A549 (cell line): ENCODE measurements around the gene OR10G3. TPM values are rescaled to one million over a fixed set of nuclear protein-coding genes. Genes with fewer than 3 reads are reported as not detected.

ENCODE experiments used
- ATAC-seq, 2 experiments: fragments of 200-7000 bp in 1 of 2; fragments of >200 bp in 1 of 2; cut with Nextera tagmentation in 1 of 2; cut with Tn5 transposase in 1 of 2; 3 replicates each; pipeline versions ENCODE4 v1.8.0 to v1.9.1; 2018 to 2020; ENCODE audit warnings: mild to moderate bottlenecking in 1 of 2, moderate library complexity in 1 of 2
- CTCF ChIA-PET: fragments of 300-600 bp; sonication (Branson Sonifier 250); formaldehyde crosslinking; extraction: SDS; loops from one replicate; lab custom pipeline; 2021; ENCODE audit warnings: antibody characterized with exemption, inconsistent platforms; lab: Yijun Ruan, JAX
- POLR2A ChIA-PET: fragments of 350-600 bp; formaldehyde crosslinking; extraction: SDS; loops from one replicate; lab custom pipeline; 2021; ENCODE audit warnings: antibody characterized with exemption, inconsistent platforms; lab: Yijun Ruan, JAX
- DNase-seq, 2 experiments: peaks; one replicate each; pipeline versions ENCODE4 v3.0.0 to v3.0.0-alpha.2; 2011 to 2016; ENCODE audit warnings: low read depth in 1 of 2, low spot score in 1 of 2
- FAIRE-seq: peaks from 2 replicates; lab custom pipeline; 2011; peaks lifted over from hg19 to GRCh38; lab: Jason Lieb, UNC
- H3K27ac ChIP-seq, 2 experiments: fragments of >200 bp; sonication (Bioruptor Twin); formaldehyde crosslinking; 3 replicates each; pipeline ENCODE4 v1.5.1; 2016 to 2017
- H3K4me1 ChIP-seq: fragments of >200 bp; sonication (Bioruptor Twin); formaldehyde crosslinking; 3 replicates; pipeline ENCODE4 v1.6.1; 2016
- H3K4me2 ChIP-seq: fragments of >200 bp; sonication (Bioruptor Twin); formaldehyde crosslinking; 3 replicates; pipeline ENCODE4 v1.6.1; 2016
- H3K4me3 ChIP-seq: fragments of >200 bp; sonication (Bioruptor Twin); formaldehyde crosslinking; 3 replicates; pipeline ENCODE4 v1.5.1; 2016
- H3K9me3 ChIP-seq: fragments of >200 bp; sonication (Bioruptor Twin); formaldehyde crosslinking; 3 replicates; pipeline ENCODE4 v1.6.1; 2016
- EHF ChIP-seq: fragments of 250-450 bp; sonication (Bioruptor Pico); IDR thresholded peaks from 2 replicates; pipeline ENCODE4 v1.5.0; 2020; ENCODE audit warnings: mild to moderate bottlenecking
- EHMT2 ChIP-seq: fragments of 200-600 bp; sonication (generic); IDR thresholded peaks from 2 replicates; pipeline ENCODE4 v1.6.1; 2016; ENCODE audit warnings: antibody characterized with exemption, low read depth, mild to moderate bottlenecking, moderate library complexity
- ESRRA ChIP-seq: fragments of 150-350 bp; IDR thresholded peaks from 2 replicates; pipeline ENCODE4 v1.6.1; 2014; ENCODE audit warnings: mild to moderate bottlenecking, low read length, borderline replicate concordance
- FOXS1 ChIP-seq: fragments of 250-450 bp; sonication (Bioruptor Pico); IDR thresholded peaks from 2 replicates; pipeline ENCODE4 v1.5.0; 2020; ENCODE audit warnings: mild to moderate bottlenecking, moderate library complexity
- GATA3 ChIP-seq: IDR thresholded peaks from 2 replicates; pipeline ENCODE4 v1.6.1; 2012; ENCODE audit warnings: borderline replicate concordance
- HDAC2 ChIP-seq: fragments of 200-600 bp; sonication (generic); IDR thresholded peaks from 2 replicates; pipeline ENCODE4 v1.6.1; 2016
- HEYL ChIP-seq: fragments of 250-450 bp; sonication (Bioruptor Pico); IDR thresholded peaks from 2 replicates; pipeline ENCODE4 v1.8.0; 2021; ENCODE audit warnings: mild to moderate bottlenecking, moderate library complexity
- HOXA7 ChIP-seq: fragments of 250-450 bp; sonication (Bioruptor Pico); IDR thresholded peaks from 2 replicates; pipeline ENCODE4 v1.5.0; 2020; ENCODE audit warnings: mild to moderate bottlenecking, moderate library complexity
- HOXB5 ChIP-seq: fragments of 250-450 bp; sonication (Bioruptor Pico); IDR thresholded peaks from 2 replicates; pipeline ENCODE4 v1.5.0; 2020; ENCODE audit warnings: mild to moderate bottlenecking, moderate library complexity
- JUN ChIP-seq, 2 experiments: fragments of >200 bp; sonication (Bioruptor Twin); formaldehyde crosslinking; IDR thresholded peaks; 2 replicates in 1 of 2; 3 replicates in 1 of 2; pipeline ENCODE4 v1.6.1; 2016 to 2017
- KDM5A ChIP-seq: fragments of 200-600 bp; sonication (generic); IDR thresholded peaks from 2 replicates; pipeline ENCODE4 v1.6.1; 2016; ENCODE audit warnings: antibody characterized with exemption, mild to moderate bottlenecking
- MAFK ChIP-seq: fragments of 450-650 bp; IDR thresholded peaks from 2 replicates; pipeline ENCODE4 v1.6.1; 2014; ENCODE audit not compliant: partially characterized antibody
- NR3C1 ChIP-seq: fragments of >200 bp; sonication (Bioruptor Twin); formaldehyde crosslinking; IDR thresholded peaks from 3 replicates; pipeline ENCODE4 v1.6.1; 2017
- PHF8 ChIP-seq: fragments of 200-600 bp; sonication (generic); IDR thresholded peaks from 2 replicates; pipeline ENCODE4 v1.6.1; 2016; ENCODE audit warnings: low read depth, mild to moderate bottlenecking, antibody characterized with exemption, moderate library complexity, borderline replicate concordance
- POLR2A ChIP-seq: IDR thresholded peaks from 2 replicates; pipeline ENCODE4 v1.6.1; 2012; ENCODE audit warnings: mild to moderate bottlenecking, low read length
- POLR2AphosphoS2 ChIP-seq: conservative IDR thresholded peaks from 2 replicates; pipeline ENCODE4 v1.6.1; 2012; ENCODE audit warnings: low read length, improper control_type of control experiment, inconsistent platforms
- RAD21 ChIP-seq, 2 experiments: fragments of >200 bp in 1 of 2; sonication (Bioruptor Twin) in 1 of 2; formaldehyde crosslinking in 1 of 2; IDR thresholded peaks in 1 of 2; conservative IDR thresholded peaks in 1 of 2; 2 replicates in 1 of 2; 3 replicates in 1 of 2; pipeline ENCODE4 v1.6.1; 2012 to 2018; ENCODE audit warnings: inconsistent platforms in 1 of 2
- RCOR1 ChIP-seq: fragments of 150-350 bp; IDR thresholded peaks from 2 replicates; pipeline ENCODE4 v1.6.1; 2014; ENCODE audit warnings: antibody characterized with exemption, low read length, low read depth
- SMC3 ChIP-seq: fragments of >200 bp; sonication (Bioruptor Twin); formaldehyde crosslinking; IDR thresholded peaks from 3 replicates; pipeline ENCODE4 v1.6.1; 2018; ENCODE audit warnings: inconsistent platforms
- SREBF2 ChIP-seq: fragments of 450-650 bp; IDR thresholded peaks from 2 replicates; pipeline ENCODE4 v1.6.1; 2014; ENCODE audit warnings: mild to moderate bottlenecking, moderate library complexity
- TFCP2L1 ChIP-seq: fragments of 250-450 bp; sonication (Bioruptor Pico); IDR thresholded peaks from 2 replicates; pipeline ENCODE4 v1.5.0; 2021; ENCODE audit warnings: mild to moderate bottlenecking
- TP53 ChIP-seq: fragments of 250-450 bp; sonication (Bioruptor Pico); IDR thresholded peaks from 2 replicates; pipeline ENCODE4 v1.5.0; 2021; ENCODE audit warnings: mild to moderate bottlenecking, moderate library complexity
- ZC3H11A ChIP-seq: fragments of 450-650 bp; IDR thresholded peaks from 2 replicates; pipeline ENCODE4 v1.6.1; 2014; ENCODE audit warnings: antibody characterized with exemption, mild to moderate bottlenecking
- ZFP36 ChIP-seq: fragments of 450-650 bp; IDR thresholded peaks from 2 replicates; pipeline ENCODE4 v1.6.1; 2014; ENCODE audit warnings: borderline replicate concordance; ENCODE audit not compliant: partially characterized antibody
- WGBS: methylation state at CpG from one replicate; pipeline ENCODE4 v1.1.6; 2017; ENCODE audit errors: missing lambda C conversion rate; 5-methylcytosine and 5-hydroxymethylcytosine counted together
- polyA plus RNA-seq, 4 experiments: library from polyadenylated mRNA; depleted of rRNA in 3 of 4; stranded (reverse); fragments of >200 nt; fragmentation: RNase III in 1 of 4; extraction: RNeasy Plus Mini Kit Qiagen cat#74134 plus additional on column Dnase treatment in 1 of 4; gene quantifications; 2 replicates in 3 of 4; 3 replicates in 1 of 4; pipeline ENCODE4 v1.2.3, GENCODE V29; 2011 to 2017
- TF ChIP-seq, protein P1 (sequence below): IDR thresholded peaks from 2 replicates; pipeline ENCODE4 v1.6.1; 2012; ENCODE audit warnings: low read depth, borderline replicate concordance
- TF ChIP-seq, protein P2 (sequence below): fragments of >200 bp; sonication (Bioruptor Twin); formaldehyde crosslinking; IDR thresholded peaks from 3 replicates; pipeline ENCODE4 v1.5.1; 2016
- TF ChIP-seq, protein P3 (sequence below): fragments of 150-350 bp; IDR thresholded peaks from 2 replicates; pipeline ENCODE4 v1.6.1; 2014; ENCODE audit warnings: low read depth, mild to moderate bottlenecking, low read length
- TF ChIP-seq, protein P4 (sequence below): fragments of 250-450 bp; sonication (Bioruptor Pico); IDR thresholded peaks from 2 replicates; pipeline ENCODE4 v1.5.0; 2020; ENCODE audit warnings: low read depth, mild to moderate bottlenecking, moderate library complexity

Gene OR10G3
- polyA plus RNA-seq, 2 of the 4 experiments (the other 2 are of a cell fraction), result not detected

DNA sequence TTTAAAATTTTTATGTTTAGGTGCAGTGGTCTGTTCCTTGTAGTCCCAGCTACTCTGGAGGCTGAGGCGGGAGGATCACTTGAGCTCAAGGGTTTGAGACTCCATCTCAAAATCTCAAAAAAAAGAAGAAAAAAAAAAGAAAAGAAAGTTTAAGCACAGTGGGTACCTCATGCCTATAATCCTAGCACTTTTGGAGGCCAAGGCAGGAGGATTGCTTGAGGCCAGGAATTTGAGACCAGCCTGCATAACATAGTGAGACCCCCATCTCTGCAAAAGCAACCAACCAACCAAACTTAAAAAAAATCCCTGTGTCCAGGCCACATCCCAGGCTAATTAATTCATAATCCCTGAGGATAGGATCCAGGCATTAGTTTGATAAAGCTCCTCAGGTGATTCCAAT, 50.4 kb downstream of the OR10G3 start:
- H3K4me2 ChIP-seq, result no peak overlapping the region
- H3K4me3 ChIP-seq, result no peak overlapping the region
- ChIA-PET POLR2A (interaction anchor here (1.3 kb wide), 1 partner anchor 19 kb away, joined by 3 read pairs; the partner anchor contains the start of gene METTL3), CTCF (interaction anchor here (2.4 kb wide), 1 partner anchor 29 kb away, joined by 10 read pairs; no protein-coding TSS in a partner anchor)
- TF ChIP-seq HOXB5 (CRISPR knock-in tag) (no peak), NR3C1 (no peak), HOXA7 (CRISPR knock-in tag) (no peak), MAFK (no peak), POLR2A (no peak), EHMT2 (no peak), RCOR1 (no peak), SREBF2 (no peak), EHF (CRISPR knock-in tag) (no peak), RAD21 (conservative IDR thresholded peaks at IDR 0.05 in 1 of 2, IDR thresholded peaks at IDR 0.05 in 1 of 2) (no peak), JUN (IDR thresholded peaks at IDR 0.05) (no peak), FOXS1 (CRISPR knock-in tag) (no peak), GATA3 (no peak), ZFP36 (no peak), POLR2AphosphoS2 (no peak)
- TF ChIP-seq, protein P1, sequence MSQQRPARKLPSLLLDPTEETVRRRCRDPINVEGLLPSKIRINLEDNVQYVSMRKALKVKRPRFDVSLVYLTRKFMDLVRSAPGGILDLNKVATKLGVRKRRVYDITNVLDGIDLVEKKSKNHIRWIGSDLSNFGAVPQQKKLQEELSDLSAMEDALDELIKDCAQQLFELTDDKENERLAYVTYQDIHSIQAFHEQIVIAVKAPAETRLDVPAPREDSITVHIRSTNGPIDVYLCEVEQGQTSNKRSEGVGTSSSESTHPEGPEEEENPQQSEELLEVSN, result no peak
- TF ChIP-seq, protein P2, sequence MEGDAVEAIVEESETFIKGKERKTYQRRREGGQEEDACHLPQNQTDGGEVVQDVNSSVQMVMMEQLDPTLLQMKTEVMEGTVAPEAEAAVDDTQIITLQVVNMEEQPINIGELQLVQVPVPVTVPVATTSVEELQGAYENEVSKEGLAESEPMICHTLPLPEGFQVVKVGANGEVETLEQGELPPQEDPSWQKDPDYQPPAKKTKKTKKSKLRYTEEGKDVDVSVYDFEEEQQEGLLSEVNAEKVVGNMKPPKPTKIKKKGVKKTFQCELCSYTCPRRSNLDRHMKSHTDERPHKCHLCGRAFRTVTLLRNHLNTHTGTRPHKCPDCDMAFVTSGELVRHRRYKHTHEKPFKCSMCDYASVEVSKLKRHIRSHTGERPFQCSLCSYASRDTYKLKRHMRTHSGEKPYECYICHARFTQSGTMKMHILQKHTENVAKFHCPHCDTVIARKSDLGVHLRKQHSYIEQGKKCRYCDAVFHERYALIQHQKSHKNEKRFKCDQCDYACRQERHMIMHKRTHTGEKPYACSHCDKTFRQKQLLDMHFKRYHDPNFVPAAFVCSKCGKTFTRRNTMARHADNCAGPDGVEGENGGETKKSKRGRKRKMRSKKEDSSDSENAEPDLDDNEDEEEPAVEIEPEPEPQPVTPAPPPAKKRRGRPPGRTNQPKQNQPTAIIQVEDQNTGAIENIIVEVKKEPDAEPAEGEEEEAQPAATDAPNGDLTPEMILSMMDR, result no peak
- TF ChIP-seq, protein P3, sequence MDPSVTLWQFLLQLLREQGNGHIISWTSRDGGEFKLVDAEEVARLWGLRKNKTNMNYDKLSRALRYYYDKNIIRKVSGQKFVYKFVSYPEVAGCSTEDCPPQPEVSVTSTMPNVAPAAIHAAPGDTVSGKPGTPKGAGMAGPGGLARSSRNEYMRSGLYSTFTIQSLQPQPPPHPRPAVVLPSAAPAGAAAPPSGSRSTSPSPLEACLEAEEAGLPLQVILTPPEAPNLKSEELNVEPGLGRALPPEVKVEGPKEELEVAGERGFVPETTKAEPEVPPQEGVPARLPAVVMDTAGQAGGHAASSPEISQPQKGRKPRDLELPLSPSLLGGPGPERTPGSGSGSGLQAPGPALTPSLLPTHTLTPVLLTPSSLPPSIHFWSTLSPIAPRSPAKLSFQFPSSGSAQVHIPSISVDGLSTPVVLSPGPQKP, result no peak
- TF ChIP-seq, protein P4, sequence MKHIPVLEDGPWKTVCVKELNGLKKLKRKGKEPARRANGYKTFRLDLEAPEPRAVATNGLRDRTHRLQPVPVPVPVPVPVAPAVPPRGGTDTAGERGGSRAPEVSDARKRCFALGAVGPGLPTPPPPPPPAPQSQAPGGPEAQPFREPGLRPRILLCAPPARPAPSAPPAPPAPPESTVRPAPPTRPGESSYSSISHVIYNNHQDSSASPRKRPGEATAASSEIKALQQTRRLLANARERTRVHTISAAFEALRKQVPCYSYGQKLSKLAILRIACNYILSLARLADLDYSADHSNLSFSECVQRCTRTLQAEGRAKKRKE (CRISPR knock-in tag), result no peak
- no peak for DNase-seq
- no peaks in the 10 kb centered on the region for H3K9me3 ChIP-seq
- no peak for ATAC-seq
- no peak overlapping the region for H3K27ac ChIP-seq
- 97% methylated on average over 1 of the region's 1 CpG for WGBS
- no peak for FAIRE-seq
- 0 out of 3 replicates have a peak, but pooled peaks cover 3% of the 10 kb centered on the region for H3K4me1 ChIP-seq

DNA sequence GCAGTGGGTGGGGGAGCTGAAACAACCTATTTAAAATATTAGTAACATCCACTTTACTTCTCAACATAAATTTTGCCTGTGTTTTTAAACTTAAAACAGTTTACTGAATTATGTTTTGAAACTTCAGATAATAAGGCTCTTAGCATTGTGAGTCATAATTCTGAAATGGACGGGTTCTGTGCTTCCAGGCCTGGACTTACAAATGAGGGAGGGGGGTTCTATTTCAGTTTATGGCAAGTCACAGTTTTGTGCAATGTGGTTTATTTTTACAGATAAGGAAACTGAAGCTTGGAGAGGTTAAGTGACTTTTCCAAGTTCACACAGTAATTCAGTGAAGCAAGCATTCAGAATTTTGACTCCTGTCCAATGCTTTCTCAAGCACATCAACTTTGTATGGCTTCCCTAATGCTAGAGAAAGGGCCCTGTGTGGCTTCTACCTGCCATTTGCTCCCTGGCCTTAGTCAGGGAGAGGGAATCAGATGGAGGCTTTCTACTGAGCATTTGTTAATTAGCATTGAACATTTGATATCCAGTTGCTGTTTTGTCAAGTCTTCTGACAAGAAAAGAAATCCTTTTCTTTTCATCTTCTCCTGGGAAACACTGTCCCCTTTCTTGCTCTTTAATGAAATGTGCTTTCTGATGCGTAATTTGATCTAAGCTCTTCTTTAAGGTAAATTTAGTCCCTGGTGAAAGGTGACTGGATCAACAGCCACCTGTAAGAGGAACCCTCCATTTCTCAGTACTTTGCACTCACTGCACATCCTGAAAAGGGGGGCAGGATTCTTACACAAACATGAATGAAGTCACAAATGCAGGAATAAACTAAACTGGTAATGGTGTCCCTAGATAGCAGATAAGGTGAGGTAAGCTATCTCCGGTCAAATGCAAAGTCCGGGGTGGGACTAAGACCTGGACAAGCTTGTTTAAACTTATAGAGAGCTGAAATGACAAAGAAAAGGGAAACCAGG, 51.2 kb downstream of the OR10G3 start:
- H3K27ac ChIP-seq, result no peak overlapping the region

More for the DNA sequence above, 51.2 kb downstream of the OR10G3 start:
- H3K4me1 ChIP-seq, result 0 out of 3 replicates have a peak, but pooled peaks cover 3% of the 10 kb centered on the region
- WGBS, result 70% methylated on average over 4 of the region's 4 CpGs
- ATAC-seq (no peak), DNase-seq (no peak), FAIRE-seq (no peak)
- CTCF ChIA-PET, result interaction anchor here (0.6 to 3.2 kb wide), 4 partner anchors 13 to 30 kb away, joined by 4 to 14 read pairs (median 8); no protein-coding TSS in a partner anchor
- H3K9me3 ChIP-seq, result no peaks in the 10 kb centered on the region
- TF ChIP-seq SMC3, result no peak
- no peak for TF ChIP-seq TFCP2L1
- no peak for TF ChIP-seq ZC3H11A
- TF ChIP-seq TP53 (CRISPR knock-in tag), result no peak
- no peak for TF ChIP-seq HDAC2
- no peak for TF ChIP-seq ESRRA
- TF ChIP-seq ZFP36, result no peak
- no peak for TF ChIP-seq JUN (IDR thresholded peaks at IDR 0.05)
- TF ChIP-seq KDM5A, result no peak
- no peak for TF ChIP-seq EHF (CRISPR knock-in tag)
- TF ChIP-seq PHF8, result no peak
- TF ChIP-seq HEYL, result no peak
- H3K4me3 ChIP-seq, result no peak overlapping the region
- H3K4me2 ChIP-seq, result no peak overlapping the region
- POLR2A ChIA-PET, result interaction anchor here (1.3 kb wide), 1 partner anchor 18 kb away, joined by 3 read pairs; the partner anchor contains the start of gene METTL3
